Mucosa of gallbladder (tissue), 1 donor: ENCODE results near the gene NFASC. TPM values are rescaled to one million over a fixed set of nuclear protein-coding genes. Genes with fewer than 3 reads are reported as not detected.

Experiments
- DNase-seq: peaks from one replicate; pipeline ENCODE4 v3.0.0-alpha.2; 2020; ENCODE audit warnings: low spot score
- total RNA-seq: library from RNA; stranded (reverse); gene quantifications from one replicate; pipeline ENCODE4 v1.2.1, GENCODE V29; 2021
- donor health status: DM: no; HTN: no; CAD: no.

The NFASC gene
- total RNA-seq, 1 donor from 2014 or later: 18.0 TPM

GRCh38 chr1:204889681-204890383, 19.2 kb downstream of the NFASC start:
- no peak for DNase-seq

- no peak for DNase-seq
Measured at GRCh38 chr1:204891860-204892259, 21.2 kb downstream of the NFASC start.

GRCh38 chr1:204894031-204894430, 23.4 kb downstream of the NFASC start:
- DNase-seq: no peak

- DNase-seq: no peak
Measured at GRCh38 chr1:204894606-204895005, 23.9 kb downstream of the NFASC start.

GRCh38 chr1:204896023-204896422, 25.4 kb downstream of the NFASC start:
- no peak for DNase-seq

- DNase-seq: no peak
Measured at GRCh38 chr1:204896787-204897469, 26.3 kb downstream of the NFASC start.

- DNase-seq: no peak
Measured at GRCh38 chr1:204900721-204901120, 30.1 kb downstream of the NFASC start.

- DNase-seq: no peak
Measured at GRCh38 chr1:204902671-204903070, 32.0 kb downstream of the NFASC start.

GRCh38 chr1:204904228-204904810, 33.7 kb downstream of the NFASC start:
- DNase-seq: no peak

GRCh38 chr1:204909109-204909508, 38.4 kb downstream of the NFASC start:
- DNase-seq: no peak

GRCh38 chr1:204915861-204916495, 45.3 kb downstream of the NFASC start:
- no peak for DNase-seq

- DNase-seq: no peak
Measured at GRCh38 chr1:204917802-204918201, 47.1 kb downstream of the NFASC start.

GRCh38 chr1:204920511-204920910, 49.8 kb downstream of the NFASC start:
- DNase-seq: no peak

GRCh38 chr1:204920967-204921366, 50.3 kb downstream of the NFASC start:
- no peak for DNase-seq

- no peak for DNase-seq
Measured at GRCh38 chr1:204921855-204922516, 51.3 kb downstream of the NFASC start.

- no peak for DNase-seq
Measured at GRCh38 chr1:204923201-204923600, 52.5 kb downstream of the NFASC start.

- DNase-seq: no peak
Measured at GRCh38 chr1:204923626-204924012, 53.0 kb downstream of the NFASC start.

GRCh38 chr1:204924013-204924759, 53.5 kb downstream of the NFASC start:
- no peak for DNase-seq

GRCh38 chr1:204925701-204926100, 55.0 kb downstream of the NFASC start:
- DNase-seq: no peak

GRCh38 chr1:204927673-204928641, 57.3 kb downstream of the NFASC start:
- no peak for DNase-seq
